ENCODE data around the gene DPM1. TPM values are rescaled to one million over a fixed set of nuclear protein-coding genes. Genes with fewer than 3 reads are reported as not detected.

DPM1 gene
- polyA plus RNA-seq, 1 donor from 2014 or later: 137 TPM

GRCh38 chr20:50969912-50970311, 11.6 kb upstream of the DPM1 start:
- H3K27ac ChIP-seq (ENCODE audit: low read length): no peak overlapping the region
- H3K4me3 ChIP-seq (ENCODE audit: low read length): no peak overlapping the region
- no peak for TF ChIP-seq MXI1 (conservative IDR thresholded peaks at IDR 0.05; ENCODE audit: poor library complexity, severe bottlenecking)
- TF ChIP-seq SMC3 (conservative IDR thresholded peaks at IDR 0.05; ENCODE audit: poor library complexity): no peak
- no peak for TF ChIP-seq EZH2 (IDR thresholded peaks at IDR 0.05; ENCODE audit: borderline replicate concordance, insufficient read depth, low read length, poor library complexity, severe bottlenecking)
- no peak for TF ChIP-seq RAD21 (conservative IDR thresholded peaks at IDR 0.05)
- TF ChIP-seq TAF1 (IDR thresholded peaks at IDR 0.05; ENCODE audit: low read depth): no peak
- no peak for TF ChIP-seq REST (IDR thresholded peaks at IDR 0.05; ENCODE audit: borderline replicate concordance)
- TF ChIP-seq CTCF (IDR thresholded peaks at IDR 0.05; ENCODE audit: poor library complexity, severe bottlenecking): no peak
- TF ChIP-seq POLR2AphosphoS5 (IDR thresholded peaks at IDR 0.05): no peak
- no peaks in the 10 kb centered on the region for H4K20me1 ChIP-seq (ENCODE audit: insufficient read depth)
- no peak overlapping the region for H3K4me2 ChIP-seq (ENCODE audit: low read length)
- H3K9me3 ChIP-seq (ENCODE audit: low read length): no peaks in the 10 kb centered on the region
- no peaks in the 10 kb centered on the region for H3F3A ChIP-seq (ENCODE audit: insufficient read depth, low read length, poor library complexity, severe bottlenecking)
- H3K36me3 ChIP-seq (ENCODE audit: insufficient read depth, low read length): no peaks in the 10 kb centered on the region
- no peak overlapping the region for H3K9ac ChIP-seq (ENCODE audit: low read length)
- no peaks in the 10 kb centered on the region for H3K27me3 ChIP-seq (ENCODE audit: insufficient read depth, low read depth, low read length)
- H2AFZ ChIP-seq (ENCODE audit: low read depth, low read length): no peak overlapping the region
- no peaks in the 10 kb centered on the region for H3K79me2 ChIP-seq (replicated peaks; ENCODE audit: insufficient read depth, low read length)
- no peaks in the 10 kb centered on the region for H3K9me2 ChIP-seq (ENCODE audit: insufficient read depth, low read length)

- no peaks in the 10 kb centered on the region for H4K20me1 ChIP-seq (ENCODE audit: insufficient read depth)
- H3K27ac ChIP-seq (ENCODE audit: low read length): no peak overlapping the region
- no peaks in the 10 kb centered on the region for H3F3A ChIP-seq (ENCODE audit: insufficient read depth, low read length, poor library complexity, severe bottlenecking)
- no peak overlapping the region for H3K4me3 ChIP-seq (ENCODE audit: low read length)
- no peaks in the 10 kb centered on the region for H3K79me2 ChIP-seq (replicated peaks; ENCODE audit: insufficient read depth, low read length)
- TF ChIP-seq RAD21 (conservative IDR thresholded peaks at IDR 0.05): no peak
- no peak for TF ChIP-seq REST (IDR thresholded peaks at IDR 0.05; ENCODE audit: borderline replicate concordance)
- no peak for TF ChIP-seq EP300 (conservative IDR thresholded peaks at IDR 0.05; ENCODE audit: poor library complexity, severe bottlenecking)
- no peak for TF ChIP-seq SMC3 (conservative IDR thresholded peaks at IDR 0.05; ENCODE audit: poor library complexity)
- no peak for TF ChIP-seq TAF1 (IDR thresholded peaks at IDR 0.05; ENCODE audit: low read depth)
- no peak for TF ChIP-seq EZH2 (IDR thresholded peaks at IDR 0.05; ENCODE audit: borderline replicate concordance, insufficient read depth, low read length, poor library complexity, severe bottlenecking)
- no peak for TF ChIP-seq MXI1 (conservative IDR thresholded peaks at IDR 0.05; ENCODE audit: poor library complexity, severe bottlenecking)
- TF ChIP-seq POLR2AphosphoS5 (IDR thresholded peaks at IDR 0.05): no peak
- TF ChIP-seq CTCF (IDR thresholded peaks at IDR 0.05; ENCODE audit: poor library complexity, severe bottlenecking): no peak
- H3K9ac ChIP-seq (ENCODE audit: low read length): no peak overlapping the region
- no peaks in the 10 kb centered on the region for H3K36me3 ChIP-seq (ENCODE audit: insufficient read depth, low read length)
- no peaks in the 10 kb centered on the region for H3K9me3 ChIP-seq (ENCODE audit: low read length)
- no peak overlapping the region for H3K4me2 ChIP-seq (ENCODE audit: low read length)
- no peak overlapping the region for H2AFZ ChIP-seq (ENCODE audit: low read depth, low read length)
- H3K9me2 ChIP-seq (ENCODE audit: insufficient read depth, low read length): no peaks in the 10 kb centered on the region
- H3K27me3 ChIP-seq (ENCODE audit: insufficient read depth, low read depth, low read length): no peaks in the 10 kb centered on the region
These were observed 11.1 kb upstream of the DPM1 start for GRCh38 chr20:50969435-50969834.
